HG03457 (cell line): ENCODE measurements around the gene RAB5B.
"Not testable (repeated sequence)": the region's sequence is repeated elsewhere in the genome, so short reads cannot be mapped to it uniquely, and the experiment has no call there.

Source experiments
- ATAC-seq: cut with Tn5 transposase; IDR thresholded peaks from one replicate; pipeline ENCODE4 v1.9.1; 2021; ENCODE audit warnings: moderate number of reproducible peaks; ENCODE audit not compliant: unreplicated experiment

Gene RAB5B

DNA sequence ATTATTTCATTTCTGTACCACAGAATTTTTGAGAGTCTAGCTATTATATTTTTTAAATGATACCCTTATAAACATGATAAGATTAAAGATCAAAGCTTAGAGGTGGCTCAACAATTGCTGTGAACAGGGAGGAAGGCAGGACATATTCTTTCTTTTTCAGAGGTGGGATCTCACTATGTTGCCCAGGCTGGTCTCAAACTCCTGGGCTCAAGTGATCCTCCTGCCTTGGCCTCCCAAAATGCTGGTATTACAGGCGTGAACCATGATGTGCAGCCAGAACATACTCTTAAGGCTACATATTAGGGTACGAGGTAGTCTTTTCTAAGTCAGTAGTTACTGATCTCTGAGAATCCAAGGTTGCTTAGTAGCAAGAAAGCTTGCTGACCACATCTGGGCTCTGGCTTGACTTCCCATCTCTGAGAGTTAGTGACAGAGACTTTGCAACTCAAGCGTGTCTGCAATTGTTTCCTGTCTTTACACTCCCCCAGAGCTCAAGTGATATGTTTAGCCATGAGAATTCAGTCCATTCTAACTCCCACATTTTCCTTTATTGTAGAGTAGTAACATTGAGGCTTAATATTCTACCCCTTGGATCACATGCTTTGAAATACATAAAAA lies 8.6 kb downstream of the RAB5B start:
- ATAC-seq, result no peak

DNA sequence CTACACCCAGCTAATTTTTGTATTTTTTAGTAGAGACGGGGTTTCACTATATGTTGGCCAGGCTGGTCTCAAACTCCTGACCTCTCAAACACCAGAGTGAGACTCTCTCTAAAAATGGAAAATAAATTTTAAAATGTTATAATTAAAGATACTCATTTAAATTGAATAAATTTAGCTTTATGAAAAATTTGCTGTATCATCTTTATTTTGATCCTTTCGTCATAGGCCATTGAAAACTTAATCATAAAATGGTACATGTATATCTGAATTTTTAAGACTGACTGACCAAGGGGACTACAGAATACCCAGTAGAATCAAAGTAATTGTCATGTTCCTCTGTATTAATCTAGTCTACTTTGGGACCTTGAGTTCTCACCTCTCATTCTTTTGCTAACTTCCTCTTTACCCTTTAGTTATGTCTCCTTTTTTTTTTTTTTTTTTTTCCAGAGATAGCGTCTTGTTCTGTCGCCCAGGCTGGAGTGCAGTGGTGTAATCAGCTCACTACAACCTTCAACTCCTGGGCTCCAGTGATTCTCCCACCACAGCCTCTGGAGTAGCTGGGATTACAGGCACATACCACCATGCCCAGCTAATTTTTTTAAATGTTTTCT lies 9.5 kb downstream of the RAB5B start:
- no peak for ATAC-seq

DNA sequence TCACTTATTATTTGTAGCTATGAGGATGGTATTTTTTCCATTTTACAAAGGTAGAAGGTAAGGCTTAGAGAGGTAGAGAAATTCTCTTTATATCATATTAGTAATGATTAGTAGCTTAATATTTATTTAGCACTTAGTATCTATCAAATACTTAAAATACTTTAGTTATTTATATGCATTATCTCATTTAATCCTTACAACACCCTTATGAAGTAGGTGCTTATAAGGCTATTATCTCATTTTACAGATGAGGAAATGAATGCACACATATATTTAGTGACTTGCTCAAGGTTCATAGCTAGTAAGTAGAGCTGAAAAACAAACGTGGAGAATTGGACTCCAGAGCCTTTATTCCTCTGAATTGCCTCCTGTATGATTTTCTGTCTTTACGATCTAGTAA lies 11.0 kb downstream of the RAB5B start:
- ATAC-seq, result no peak

DNA sequence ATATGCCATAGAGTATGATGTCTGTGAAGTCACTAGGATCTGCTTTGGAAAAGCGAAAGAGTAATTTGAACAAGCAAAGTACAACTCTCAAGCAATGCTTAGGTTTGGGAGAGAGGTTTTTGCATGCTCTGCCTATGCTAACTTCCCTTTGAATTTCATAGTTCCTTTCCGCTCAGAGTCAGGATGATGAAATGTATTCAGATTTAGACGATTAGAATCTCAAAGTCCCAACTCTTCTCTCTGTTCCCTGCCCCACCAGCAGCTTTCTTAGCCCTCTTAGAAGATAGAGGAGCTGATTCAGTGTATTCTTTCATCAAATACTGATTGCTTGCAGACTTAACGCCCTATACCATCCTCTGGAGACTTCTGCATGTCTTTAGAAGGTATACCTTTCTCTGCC lies 11.5 kb downstream of the RAB5B start:
- no peak for ATAC-seq

DNA sequence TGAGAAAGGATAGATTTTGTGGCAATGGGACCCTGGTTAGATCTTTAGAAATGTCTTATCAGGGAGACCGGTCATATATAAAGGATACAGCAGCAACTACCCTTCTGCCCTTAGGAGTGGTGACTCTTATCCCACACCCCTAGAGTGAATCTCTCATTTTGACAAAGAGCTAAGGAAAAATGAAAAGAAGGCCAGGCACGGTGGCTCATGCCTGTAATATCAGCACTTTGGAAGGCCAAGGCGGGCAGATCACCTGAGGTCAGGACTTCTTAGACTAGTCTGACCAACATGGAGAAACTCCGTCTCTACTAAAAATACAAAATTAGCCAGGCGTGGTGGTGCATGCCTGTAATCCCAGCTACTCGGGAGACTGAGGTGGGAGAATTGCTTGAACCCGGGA lies 12.1 kb downstream of the RAB5B start:
- ATAC-seq, result not testable (repeated sequence)

DNA sequence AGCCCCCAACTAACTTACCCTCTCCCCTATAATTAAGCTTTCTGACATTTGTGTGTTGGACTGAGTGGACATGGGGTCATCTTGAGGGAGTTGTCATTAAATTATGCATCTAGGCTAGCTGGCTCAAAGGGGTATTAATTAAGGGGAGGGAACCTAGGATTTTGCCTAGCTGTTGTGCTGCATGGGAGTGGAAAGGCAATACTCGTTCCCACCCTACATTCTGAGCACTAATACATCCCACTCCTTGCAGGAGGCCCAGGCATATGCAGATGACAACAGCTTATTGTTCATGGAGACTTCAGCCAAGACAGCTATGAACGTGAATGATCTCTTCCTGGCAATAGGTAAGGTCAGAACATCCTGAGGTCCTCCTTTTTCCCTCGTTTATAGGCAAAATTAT lies 17.2 kb downstream of the RAB5B start:
- ATAC-seq, result no peak

DNA sequence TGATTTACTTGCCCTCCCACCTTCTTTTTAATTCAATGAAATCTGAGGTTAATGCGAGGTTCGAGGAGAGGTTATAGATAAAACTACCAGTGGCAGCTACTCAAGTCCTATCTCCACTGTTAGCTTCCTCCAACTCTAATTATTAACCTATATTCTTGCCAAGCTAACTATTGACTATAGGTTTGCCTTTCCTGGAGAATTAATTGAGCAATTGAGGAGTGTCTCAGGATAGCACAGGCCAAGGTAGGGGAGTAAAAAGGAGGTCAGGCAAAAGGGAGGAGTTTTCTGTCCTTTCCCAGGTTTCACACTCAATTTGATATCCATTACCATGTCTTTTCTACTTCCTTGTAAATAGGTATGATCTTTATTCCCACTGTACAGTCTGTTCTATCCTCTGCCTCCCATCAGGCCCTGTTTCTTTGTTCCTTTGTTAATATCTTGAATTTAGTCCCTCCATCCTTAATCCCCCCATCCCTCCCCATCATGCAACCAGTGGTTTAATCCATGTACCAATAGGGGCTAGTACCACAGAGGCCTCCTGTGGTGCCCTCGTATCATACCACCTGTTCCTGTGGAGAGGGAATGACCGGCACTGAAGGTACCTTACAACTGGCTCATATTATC lies 19.5 kb downstream of the RAB5B start:
- ATAC-seq, result no peak

DNA sequence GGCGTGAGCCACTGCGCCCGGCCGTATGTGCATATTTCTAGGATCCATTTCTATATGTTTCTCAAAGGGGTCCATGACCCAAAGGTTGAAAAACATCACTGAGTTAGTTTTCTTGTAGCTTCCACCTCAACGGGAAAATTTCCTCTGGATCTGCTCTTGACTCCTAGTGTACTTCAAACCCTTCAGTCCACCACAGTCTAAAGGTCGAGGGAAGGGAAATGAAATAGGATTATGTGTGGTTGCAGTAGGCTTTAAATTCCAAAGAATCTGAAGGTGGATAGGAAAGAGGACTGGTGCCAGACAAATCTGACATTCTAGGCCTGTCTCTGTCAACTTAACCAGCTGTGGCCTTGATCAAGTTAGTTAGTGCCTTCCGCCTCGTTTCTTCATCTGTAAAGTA lies 21.5 kb downstream of the RAB5B start:
- no peak for ATAC-seq

DNA sequence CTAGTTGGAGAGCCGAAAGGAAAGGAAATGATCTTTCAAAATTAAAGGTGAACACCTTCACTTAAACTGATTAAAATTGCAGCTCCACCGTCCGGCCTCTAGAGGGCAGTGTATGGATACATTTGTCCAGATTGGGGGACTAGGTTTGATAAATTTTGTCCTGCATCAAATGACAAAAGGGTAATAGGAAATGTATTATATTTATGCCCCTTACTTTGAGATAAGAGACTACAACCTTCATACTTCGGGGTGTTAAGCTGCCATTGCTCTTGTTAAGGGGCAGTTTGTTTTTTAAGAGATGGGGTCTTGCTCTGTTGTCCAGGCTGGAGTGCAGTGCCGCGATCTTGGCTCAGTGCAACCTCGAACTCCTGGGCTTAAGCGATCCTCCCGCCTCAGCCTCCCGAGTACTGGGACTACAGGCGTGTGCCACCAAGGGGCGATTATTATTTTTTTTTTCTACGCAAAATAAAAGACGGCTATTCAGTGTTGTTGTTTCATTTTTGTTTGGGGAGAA lies 22.4 kb downstream of the RAB5B start:
- no peak for ATAC-seq

DNA sequence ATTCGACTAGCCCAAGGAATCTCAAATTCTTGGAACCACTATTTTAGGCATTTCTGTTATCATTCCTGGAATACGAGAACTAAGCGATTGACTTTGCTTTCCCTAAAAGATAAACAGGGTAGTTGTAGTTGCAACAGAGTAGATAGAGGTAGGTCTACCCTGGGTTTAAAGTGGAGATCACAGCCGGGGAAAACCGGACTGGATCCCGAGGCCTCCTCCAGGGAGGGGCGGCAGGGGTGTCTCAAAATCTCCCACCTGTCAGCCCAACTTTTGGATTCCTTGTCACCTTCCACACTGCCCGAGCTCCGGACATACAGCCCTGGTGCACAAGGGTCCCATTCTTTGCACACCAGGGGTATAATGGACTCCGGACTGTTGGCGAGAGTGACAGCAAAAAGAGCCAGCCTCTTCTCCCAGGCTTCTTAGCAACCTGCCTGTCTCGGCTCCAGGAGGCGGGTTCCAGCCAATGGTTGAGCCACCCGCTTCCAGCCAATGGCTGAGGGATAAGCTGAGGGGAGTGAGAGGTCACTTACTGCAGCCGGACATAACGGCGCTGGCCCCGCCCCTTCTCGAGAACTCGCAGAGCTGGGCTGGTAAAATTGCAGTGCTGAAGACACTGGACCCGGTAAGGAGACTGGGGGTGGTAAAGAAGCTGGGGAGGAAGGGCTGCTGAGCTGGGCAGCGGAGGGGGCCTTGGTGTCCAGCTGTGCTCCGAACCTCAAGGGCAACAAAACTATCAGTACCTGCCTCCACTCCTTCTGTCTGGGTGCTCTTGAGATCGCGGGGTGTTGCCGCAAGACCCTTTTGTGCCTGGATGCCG lies 23.0 kb downstream of the RAB5B start, which contains the start of gene SUOX:
Gene SUOX (plus strand): TSS at position 562 of the 820 bp plus-strand sequence. CDS start 4,946 bp downstream, outside the sequence.
- peak; percentile 98 for ATAC-seq

DNA sequence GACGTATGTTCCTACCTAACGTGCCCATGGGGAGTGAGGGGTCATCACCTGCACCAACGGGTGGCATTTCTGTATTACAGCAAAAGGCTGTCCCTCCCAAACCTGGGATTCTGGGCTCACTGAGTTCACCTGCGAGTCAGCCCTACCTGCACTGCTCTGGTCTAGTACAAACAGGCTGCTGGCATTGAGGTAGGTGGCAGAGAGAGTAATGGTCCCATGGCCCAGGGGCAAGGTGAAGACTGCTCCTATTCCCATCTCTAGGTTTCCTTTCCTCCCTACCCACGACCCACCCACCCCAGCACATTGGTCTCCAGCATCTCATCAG lies 23.6 kb downstream of the RAB5B start:
- ATAC-seq, result no peak

DNA sequence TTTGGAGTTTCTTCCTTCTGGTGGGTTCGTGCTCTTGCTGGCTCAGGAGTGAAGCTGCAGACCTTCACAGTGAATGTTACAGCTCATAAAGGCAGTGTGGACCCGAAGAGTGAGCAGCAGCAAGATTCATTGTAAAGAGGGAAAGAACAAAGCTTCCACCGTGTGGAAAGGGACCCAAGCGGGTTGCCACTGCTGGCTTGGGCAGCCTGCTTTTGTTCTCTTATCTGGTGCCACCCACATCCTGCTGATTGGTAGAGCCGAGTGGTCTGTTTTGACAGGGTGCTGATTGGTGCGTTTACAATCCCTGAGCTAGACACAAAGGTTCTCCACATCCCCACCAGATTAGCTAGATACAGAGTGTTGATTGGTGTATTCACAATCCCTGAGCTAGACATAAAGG lies 25.6 kb downstream of the RAB5B start:
- not testable (repeated sequence) for ATAC-seq

DNA sequence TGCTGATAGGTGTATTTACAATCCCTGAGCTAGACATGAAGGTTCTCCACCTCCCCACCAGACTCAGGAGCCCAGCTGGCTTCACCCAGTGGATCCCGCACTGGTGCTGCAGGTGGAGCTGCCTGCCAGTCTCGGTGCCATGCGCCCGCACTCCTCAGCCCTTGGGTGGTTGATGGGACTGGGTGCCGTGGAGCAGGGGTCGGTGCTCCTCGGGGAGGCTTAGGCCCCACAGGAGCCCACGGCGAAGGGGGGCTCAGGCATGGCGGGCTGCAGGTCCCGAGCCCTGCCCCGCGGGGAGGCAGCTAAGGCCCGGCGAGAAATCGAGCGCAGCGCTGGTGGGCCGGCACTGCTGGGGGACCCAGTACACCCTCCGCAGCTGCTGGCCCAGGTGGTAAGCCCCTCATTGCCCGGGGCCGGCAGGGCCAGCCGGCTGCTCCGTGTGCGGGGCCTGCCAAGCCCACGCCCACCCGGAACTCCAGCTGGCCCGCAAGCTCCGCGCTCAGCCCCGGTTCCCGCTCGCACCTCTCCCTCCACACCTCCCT lies 26.2 kb downstream of the RAB5B start:
- not testable (repeated sequence) for ATAC-seq

DNA sequence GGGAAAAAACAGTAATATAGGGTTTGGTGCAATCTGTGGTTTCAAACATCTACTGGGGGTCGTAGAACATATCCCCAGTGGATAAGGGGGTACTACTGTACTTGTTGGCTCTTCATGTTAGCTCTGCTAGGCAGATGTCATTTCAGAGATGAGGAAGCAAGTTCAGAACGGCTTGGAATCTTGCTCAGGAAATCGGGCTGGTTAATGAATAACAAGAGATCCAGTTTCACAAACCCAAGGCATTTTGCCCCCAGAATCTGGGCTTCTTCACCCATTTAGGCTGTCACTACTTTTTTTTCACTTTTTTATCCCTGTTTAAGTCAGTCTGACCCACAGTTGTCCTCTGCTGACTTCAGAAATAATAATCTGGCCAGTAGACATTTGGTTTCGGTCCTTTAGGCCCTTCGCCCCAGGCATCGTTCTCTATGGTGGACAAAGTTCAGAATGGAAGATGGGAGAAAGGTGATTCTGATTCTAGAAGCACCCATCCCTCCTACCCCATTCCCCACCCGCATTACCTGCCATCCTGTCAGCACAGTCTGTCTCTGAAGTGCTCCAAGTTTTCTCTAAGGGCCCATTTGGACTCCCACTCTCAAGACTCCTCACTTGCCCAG lies 27.7 kb downstream of the RAB5B start:
- ATAC-seq, result no peak

DNA sequence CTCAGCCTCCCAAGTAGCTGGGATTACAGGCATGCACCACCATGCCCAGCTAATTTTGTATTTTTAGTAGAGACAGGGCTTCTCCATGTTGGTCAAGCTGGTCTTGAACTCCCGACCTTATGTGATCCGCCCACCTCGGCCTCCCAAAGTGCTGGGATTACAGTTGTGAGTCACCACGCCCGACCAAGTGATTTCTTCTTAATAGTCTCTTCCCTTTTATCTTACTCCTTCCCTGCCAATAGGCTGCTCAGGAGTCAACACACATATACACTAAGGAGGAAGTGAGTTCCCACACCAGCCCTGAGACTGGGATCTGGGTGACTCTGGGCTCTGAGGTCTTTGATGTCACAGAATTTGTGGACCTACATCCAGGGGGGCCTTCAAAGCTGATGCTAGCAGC lies 29.5 kb downstream of the RAB5B start:
- not testable (repeated sequence) for ATAC-seq

DNA sequence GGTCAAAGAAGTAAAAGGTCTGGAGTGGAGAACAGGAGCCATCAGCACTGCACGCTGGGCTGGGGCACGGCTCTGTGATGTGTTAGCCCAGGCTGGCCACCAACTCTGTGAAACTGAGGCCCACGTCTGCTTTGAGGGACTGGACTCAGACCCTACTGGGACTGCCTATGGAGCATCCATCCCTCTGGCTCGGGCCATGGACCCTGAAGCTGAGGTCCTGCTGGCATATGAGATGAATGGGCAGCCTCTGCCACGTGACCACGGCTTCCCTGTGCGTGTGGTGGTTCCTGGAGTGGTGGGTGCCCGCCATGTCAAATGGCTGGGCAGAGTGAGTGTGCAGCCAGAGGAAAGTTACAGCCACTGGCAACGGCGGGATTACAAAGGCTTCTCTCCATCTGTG lies 30.3 kb downstream of the RAB5B start:
- ATAC-seq, result no peak

DNA sequence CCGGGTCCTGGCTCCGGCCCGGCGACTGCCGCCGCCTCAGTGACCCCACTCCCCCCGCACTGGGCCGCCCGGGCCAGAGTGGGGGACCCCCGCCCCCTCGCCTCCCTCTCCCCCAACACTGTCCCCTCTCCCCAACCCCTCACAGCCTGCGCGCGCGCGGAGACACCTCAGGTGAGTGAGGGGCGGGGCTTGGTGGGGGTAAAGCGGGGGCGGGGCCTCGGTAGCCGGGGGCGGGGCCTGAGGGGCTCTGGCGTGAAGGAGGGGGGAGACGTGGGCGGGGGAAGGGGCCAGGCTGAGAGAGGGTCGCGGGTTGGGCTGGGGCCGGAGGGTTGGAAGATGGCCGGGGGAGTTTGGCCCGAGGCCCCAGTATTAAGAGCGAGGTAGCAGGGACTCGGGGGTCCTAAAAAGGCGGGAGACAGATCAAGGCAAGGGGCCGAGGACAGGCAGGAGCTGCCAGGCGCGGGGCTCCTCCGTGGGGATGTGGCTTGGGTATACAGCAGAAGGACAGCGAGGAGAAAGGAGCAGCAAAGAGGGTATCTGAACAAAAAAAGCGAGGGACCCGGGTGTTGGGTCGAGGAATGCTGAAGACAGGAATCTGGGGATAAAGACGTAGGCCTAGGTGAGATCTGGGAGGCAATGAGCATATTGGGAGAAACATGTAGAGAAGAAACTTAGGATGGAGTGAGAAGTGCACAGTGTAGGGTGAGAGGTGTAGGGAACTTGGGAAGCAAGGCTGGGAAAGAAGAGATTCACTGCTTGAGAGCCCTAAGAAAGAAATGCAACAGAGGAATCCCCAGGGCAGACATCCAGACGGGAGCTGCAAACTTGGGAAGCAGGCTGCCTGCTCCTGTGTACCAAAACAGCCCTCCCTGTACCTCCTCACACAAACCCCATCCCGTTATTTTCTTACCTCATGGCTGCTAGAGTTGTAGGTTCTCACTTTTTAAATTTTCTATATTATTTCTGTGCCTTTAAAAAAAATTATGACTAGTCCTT lies 34.0 kb downstream of the RAB5B start:
- no peak for ATAC-seq

DNA sequence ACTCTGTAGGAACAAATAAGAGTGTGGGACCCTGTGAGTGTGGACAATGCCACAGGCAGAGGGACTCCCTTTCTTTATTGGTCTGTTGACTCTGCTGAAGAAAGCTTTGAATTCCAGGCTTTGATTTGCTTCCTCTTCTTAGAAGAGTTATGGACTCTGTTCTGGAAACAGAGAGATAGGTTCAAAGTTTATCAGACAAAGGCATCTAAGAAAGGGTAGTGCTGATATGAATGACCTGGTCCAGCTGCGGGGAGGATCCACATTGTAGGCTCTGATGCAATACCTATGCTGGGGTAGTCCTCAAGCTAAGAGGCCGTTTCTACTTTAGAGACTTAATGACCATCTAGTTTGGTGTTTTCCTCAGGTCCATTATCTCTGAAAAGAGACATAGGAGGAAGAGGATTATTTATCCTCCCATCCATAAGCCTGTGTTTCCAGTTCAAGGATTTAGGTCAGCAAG lies 36.3 kb downstream of the RAB5B start:
- ATAC-seq, result no peak

DNA sequence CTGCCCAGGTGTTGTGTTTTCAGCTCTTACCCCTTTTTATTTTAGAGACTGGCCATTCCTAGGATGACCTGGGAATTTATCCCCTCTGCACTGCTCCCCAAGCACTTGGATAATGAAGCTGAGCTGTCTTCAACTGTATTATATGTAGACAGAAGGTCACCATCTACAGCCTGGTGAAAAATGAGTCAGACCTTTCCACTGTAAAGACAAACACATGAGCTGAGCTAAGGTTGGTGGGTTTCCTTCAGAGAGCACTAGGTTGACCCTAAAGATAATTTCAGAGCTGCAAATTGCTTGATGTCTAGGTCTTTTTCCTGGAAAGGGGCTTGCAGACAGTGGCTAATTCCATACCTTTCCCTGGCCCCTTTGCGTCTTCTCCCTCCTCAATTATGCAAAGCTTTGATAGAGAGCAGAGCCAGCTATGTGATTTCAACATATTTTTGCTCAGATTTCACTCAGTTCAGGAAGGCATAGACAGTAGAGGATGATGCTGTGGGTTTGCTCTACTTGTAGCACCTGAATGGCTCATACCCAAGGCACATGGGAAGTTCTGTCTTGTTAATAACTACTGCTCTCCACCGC lies 37.7 kb downstream of the RAB5B start:
- ATAC-seq, result no peak
